ENCODE results near the gene CD151.
A peak's percentile ranks its signal among the peaks of the same experiment; 100 is the strongest.

Gene CD151

DNA sequence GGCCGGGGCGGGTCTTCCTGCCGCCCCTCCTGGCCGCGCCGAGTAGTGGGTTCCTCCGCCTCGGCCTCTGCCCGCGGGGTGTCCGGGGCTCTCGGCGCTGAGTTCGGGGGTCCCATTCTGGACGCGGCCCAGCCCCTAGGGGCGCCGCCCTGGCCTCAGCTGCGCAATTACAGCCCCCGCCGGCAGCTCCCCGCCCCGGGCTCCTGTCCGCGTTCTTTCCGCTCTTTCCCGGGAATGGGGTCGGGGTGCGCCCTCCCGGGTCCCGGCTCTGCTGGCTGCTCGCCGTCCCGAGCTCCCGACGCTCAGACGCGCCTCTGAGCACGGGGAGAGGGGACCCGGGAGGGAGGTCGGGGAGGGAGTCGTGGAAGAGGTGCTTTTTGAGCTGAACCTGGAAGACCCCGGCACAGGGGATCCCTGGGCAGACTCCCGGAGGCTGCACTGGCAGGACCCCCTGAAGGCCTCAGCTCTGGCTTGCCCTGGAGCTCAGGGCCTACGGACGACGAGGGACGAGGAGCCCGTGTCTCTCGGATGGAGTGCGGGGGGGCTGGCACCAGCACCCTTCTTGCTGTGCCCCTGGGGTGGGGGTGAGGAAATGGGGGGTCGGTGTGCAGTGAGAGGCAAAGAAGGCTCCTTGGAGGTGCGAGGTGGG is 10.5 kb downstream of the CD151 start:
- no peak for DNase-seq (ENCODE audit: low read depth in 2 of 2)

DNA sequence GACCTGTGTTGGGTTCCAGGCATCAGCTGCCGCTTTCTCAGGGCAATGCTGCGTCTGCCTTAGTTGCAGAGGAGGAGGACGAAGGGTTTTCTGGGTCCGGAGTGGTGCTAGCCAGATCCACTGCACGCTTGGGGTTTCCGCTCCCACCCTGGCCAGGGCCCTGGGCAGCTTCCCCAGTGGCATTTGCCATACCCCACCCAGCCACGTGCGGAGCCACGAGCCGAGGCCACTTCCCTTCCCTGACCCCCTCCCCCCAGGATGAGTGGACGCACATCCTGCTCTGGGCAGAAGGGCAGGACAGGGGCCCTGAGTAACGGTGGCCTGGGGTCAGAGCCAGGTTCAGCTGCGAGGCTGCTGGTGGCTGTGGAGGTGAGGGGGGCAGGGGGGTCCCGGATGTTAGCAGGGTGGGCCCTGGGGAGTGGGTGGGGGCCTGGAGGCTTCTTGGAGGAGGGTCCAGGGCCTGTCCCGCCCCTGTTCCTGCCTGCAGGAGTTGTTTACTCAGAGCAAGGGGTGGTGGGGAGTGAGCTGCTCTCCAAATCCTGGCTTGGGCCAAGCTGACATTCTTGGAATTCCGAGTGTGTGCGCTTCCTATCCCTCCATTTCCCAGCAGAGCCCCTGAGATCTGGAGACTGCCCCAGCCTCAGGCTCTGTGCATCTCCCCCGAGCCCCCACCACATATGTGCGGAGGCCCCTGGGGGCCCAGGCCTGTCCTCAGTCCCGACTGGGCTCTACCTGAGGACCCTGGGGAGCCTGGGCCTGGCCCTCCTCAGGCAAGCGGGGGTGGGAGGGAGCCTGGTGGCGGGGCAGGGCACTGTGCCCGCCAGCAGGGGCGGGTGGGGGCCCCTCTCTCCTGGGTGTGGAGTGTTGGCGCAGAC is 11.3 kb downstream of the CD151 start:
- no peak for DNase-seq (ENCODE audit: low read depth in 2 of 2)

DNA sequence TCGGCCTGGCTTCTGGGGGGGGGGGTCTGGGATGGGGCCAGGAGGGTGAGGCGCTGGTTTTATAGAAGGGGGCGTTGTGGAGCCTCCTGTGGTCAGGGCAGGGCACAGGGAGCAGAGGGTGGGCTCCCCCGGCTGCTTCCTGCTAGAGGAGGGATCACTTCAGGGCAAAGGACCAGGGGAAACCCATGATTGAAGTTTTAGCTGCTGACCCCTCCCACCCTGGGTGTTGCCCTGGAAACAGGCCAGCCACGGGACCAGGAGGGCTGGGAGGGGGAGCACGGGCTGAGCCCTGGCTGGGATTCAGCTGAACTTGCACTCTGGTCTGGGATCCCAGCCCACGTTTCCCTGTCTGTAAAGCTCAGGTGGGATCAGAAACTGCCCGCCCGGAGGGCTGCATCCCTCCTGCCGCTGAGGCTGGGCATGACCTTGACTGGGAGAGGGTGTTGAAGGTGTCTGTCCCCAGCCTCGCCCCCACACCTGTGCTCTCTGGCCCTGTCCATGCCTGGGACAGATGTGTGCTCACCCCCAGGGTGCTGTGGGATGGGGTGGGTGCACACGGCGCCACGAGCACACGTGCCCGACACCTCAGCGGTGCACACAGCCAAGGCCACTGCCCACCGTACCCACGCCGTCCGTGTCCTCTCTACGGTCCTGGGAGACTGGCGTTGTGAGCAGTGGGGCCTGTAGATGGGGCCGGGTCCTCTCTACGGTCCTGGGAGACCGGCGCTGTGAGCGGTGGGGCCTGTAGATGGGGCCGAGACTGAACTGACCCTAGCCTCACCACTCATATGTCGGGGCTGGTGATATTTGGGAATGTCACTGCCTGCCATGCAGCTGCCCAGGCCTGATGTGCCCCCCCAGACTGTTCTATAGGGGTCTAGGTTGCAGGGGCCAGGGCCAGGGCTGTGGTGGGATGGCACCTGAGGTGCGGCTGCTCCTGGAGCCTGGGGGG is 12.2 kb downstream of the CD151 start:
- DNase-seq (ENCODE audit: low read depth in 2 of 2): no peak

DNA sequence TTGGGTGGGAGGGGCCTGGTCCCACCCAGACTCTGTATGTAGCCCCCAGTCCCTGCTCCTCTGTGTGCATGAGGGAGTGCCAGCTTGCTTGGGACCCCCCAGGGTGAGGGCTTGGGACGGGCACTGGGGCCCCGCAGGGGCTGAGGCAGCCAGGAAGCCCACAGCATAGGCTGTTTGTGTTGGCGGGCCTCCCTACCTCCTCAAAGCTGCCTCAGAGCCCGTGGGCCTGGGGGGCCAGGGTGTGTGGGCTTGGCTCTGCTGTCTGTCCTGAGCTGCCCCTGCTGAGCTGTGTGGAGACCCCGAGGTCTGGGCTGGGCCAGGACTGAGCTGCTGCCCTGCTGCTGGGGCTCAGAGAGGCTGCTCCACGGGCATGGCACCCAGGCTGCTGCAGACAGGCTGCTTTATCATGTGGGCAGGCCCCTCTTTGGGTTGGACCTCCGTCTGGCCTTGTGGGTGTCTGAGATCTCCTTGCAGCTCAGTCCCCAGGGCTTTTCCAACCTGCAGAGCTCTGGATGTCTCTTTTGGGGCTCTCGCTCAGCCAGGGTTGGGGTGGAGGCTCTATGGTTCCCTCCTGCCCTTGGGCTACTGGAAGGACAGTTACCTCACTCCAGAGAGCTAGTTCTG is 13.2 kb downstream of the CD151 start:
- no peak for DNase-seq (ENCODE audit: low read depth in 2 of 2)

DNA sequence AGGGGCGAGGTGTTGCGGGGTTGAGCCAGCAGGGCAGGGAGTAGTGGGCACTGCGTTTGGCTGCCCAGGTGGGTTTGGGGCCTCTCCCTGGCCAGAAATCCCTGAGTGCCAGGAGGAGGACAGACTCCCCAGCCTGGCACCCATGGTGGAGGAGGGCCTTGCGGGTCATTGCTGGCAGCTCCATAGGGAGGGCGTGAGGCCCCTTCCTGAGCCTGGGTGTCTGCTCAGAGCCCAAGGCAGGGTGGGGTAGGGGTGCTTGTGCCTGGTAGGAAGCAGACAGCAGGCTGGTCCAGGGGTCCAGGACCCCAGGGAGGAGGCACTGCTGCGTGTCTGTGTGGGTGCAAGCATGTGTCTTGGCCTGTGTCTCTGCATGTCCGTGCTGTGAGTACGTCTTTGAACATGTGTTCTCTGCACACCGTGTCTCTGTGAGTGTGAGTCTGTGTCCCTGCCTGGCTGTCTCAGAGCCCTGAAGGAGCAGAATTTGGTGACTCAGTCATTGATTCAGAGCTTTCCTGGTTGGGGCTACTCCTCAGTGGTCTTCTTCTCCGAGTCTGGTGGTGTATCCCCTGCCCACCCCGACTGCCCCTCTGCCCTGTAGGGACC is 13.8 kb downstream of the CD151 start:
- no peak for DNase-seq (ENCODE audit: low read depth in 2 of 2)

DNA sequence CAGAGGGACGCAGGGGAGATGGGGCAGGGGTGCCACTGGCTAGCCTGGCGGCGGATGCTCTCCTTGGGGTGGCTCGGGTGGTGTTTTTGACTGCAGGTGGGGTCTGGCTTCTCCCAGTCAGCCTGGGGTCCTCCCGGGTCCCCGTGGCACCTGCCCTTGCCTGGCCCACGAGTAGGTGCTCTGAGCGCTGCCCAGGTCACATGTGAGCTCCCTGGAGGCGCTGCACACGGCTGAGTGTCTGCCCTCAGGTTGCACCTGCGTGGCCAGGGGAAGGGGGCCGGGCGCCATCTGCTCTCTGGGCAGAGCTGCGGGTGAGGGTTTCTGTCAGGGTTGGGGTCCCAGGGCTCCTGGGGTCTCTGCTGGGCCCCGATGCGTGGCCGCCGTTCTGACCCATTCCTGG is 15.1 kb downstream of the CD151 start:
- no peak for DNase-seq (ENCODE audit: low read depth in 2 of 2)

DNA sequence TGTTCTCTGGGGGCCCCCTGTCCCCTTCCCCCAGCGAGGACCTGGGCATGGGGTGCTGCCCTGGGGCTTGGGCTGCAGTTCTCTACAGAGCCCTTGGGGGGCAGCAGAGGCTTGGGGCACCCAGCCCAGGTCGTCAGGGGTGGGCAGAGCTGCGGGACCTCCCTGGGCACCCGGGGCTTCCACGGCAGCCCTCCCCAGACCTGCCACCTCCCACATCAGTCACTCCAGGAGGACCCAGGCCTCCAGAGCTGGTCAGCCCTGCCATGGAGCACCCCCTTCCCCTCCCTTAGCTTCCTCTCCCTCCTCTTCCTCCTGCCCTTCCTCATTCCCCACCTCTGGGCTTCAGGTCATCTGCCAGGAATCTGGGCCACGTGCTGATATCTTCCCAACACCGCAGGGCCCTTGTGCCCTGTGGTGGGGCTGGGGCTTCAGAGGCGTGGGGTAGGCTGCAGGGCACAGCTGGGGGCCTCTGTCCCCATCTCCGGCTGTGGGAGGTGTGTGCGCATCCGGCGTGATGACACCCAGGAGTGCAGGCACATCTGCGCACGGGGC is 15.7 kb downstream of the CD151 start:
- DNase-seq (ENCODE audit: low read depth in 2 of 2): peak; percentile 27 to 58

DNA sequence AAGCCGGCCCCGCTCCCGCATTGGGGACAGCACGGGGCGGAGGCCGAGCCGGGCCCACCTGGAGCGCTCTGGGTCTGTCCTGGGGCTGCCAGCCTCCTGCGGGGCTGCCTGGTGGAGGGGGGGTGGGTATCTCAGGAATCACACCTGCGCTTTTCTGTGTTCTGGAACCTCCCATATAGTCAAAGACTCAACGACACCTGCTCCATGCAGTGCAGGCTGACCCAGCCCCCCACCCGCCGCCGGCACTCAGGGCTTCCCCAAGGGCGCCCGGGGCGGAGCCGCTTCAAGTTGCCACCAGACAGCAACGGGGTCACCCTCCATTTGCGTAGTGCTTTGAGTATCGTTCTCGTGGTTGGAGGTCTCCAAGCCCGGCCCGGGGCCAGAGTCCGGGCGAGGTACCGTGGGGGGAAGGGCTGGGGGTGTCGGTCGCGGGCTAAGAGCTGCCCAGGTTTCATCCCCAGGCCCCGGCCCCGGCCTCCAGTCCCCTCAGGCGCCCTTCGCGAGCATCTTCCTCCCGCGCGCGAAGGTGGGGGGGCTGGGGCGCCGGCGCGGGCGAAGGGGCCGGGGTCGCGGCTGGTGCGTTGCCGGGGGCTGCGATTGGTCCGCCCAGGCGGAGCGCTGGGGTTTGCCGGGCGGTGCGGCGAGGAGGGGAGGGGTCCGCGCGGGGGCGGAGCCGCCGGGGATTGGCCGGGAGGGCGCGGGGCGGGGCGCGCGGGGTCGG is 16.5 kb downstream of the CD151 start:
- DNase-seq (ENCODE audit: low read depth in 2 of 2): no peak

DNA sequence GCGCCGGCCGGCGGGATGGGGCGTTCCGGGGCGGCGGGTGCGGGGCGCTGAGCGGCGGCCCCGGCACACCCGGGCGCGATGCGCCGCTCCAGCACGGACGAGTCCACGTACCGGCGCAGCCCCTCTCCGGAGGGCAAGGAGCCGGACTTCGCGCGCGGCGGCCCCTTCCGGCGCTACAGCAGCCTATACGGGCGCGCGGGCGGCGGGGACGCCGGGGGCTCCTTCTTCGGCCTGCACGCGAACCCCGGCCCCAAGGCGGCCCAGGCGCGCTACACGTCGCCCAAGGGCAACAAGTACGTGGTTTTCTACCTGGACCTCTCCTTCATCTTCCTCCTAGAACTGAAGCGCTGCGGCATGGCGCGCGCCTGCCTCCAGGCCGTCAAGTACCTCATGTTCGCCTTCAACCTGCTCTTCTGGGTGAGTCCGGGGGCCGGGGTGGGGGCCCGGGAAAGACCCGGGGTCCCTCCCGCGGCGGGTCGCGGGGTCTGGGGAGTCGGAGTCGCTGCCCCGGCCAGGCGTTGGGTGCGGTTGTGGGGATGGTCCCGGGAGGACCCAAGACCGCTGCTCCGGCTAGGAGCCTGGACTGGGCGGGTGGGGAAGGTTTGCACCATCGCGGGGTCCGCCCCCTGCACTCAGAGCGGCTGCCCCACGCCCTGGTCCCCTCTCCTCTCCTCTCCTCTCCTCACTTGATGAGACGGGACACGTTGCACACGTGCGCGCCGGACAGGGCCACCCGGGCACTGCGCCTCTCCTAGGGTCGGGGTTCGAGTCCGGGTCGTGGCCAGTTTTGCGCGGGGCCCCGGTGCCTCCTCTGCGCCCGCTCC is 17.4 kb downstream of the CD151 start:
- DNase-seq (ENCODE audit: low read depth in 2 of 2): no peak

DNA sequence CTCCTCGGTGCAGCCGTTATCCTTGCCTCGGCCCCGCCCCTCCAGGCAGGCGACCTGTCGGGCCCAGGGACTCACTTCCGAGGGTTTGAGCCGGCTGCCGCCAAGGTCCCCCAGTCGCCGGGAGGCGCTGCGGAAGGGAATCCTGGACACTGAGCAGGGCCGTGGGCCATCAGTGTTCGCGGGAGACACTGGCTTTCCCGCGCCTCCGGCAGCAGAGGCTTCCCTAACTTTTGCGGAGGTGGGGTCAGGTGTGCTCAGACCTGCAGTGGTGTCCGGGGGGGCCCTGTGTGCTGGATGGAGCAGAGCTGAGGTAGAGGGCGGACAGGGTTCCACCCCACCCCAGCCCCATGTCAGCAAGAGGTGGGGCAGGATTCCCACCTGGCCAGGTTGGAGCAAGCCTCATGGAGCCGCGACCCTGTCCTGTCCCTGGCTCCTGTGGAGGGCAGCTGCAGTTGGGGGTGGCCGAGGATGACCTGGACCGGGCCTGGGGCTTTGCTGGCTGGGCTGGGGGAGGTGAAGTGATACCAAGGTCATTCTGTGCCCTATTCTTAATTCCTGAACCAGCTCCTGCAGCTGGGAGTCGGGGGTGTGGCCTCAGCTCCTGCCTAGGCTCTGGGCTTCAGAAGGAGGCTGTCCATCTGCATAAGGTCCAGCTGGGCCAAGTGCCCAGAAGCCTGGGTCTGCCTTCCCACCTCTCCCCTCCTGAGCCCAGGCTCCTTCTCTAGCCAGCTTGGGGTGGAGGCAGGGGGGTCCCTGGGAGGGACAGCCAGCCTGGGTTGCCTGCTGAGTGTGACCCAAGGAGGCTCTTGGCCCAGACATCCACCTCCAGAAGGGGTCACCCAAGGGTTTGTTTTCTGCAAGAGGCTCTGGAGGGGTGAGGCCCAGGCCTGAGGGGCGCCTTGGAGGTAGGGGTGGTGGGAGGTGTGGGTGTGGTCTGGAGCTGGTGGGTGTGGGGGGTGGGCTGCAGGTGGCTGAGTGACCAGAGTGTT is 18.3 kb downstream of the CD151 start:
- no peak for DNase-seq (ENCODE audit: low read depth in 2 of 2)

DNA sequence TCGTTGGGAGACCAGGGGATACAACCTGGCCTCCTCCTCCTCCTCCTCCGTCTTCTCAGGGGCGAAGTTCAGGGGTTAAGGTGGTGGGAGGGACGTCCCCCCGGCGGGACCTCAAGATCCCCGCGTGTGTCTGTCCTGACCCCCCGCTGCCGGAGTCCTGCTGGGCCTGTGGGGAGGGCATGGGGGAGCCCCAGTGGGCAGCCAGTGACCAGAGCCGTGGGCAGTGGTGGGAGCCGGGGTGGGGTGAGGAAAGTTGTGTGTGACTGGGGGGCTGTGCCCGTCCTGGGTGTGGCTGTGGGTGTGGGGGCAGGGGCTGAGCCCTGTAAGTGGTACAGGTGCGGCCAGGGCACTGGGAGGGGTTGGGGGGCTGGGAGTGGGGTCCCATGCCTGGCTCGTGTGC is 20.0 kb downstream of the CD151 start:
- no peak for DNase-seq (ENCODE audit: low read depth in 2 of 2)

DNA sequence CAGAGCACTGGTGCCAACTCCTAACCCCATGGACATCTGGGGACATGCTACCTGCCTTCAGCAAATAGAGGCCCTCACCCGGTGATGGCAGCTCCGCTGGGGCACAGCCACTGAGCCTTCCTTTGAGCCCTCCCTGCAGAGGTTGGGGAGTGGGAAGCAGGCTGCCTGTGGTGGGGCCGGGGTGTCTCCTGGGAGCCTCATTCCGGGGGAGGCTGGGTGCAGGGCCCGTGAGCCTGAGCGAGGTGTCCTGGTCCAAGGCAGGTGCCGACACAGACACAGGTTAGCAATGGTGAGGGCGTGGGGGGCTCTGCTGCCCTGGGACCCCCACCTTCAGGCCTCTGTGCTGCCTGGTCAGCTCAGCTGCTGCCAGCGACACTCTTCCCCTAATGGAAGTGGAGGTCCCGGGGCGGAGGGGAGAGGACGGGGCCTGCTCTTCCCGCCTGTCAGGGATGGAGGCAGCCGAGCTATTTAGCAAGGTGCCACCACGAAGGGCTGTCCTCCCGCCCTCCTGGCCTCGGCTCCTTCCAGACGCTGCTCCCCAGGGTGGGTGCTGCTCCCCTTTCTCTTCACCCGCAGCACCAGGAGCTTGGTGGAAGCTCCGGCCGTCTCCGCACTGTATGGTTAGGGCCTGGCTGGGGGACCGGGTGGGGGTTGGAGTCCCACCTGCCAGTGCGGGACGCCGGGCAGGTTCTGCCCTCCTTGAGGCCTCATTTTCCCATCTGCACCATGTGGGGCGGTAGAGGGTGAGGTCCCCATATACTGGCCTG is 21.1 kb downstream of the CD151 start:
- no peak for DNase-seq (ENCODE audit: low read depth in 2 of 2)

DNA sequence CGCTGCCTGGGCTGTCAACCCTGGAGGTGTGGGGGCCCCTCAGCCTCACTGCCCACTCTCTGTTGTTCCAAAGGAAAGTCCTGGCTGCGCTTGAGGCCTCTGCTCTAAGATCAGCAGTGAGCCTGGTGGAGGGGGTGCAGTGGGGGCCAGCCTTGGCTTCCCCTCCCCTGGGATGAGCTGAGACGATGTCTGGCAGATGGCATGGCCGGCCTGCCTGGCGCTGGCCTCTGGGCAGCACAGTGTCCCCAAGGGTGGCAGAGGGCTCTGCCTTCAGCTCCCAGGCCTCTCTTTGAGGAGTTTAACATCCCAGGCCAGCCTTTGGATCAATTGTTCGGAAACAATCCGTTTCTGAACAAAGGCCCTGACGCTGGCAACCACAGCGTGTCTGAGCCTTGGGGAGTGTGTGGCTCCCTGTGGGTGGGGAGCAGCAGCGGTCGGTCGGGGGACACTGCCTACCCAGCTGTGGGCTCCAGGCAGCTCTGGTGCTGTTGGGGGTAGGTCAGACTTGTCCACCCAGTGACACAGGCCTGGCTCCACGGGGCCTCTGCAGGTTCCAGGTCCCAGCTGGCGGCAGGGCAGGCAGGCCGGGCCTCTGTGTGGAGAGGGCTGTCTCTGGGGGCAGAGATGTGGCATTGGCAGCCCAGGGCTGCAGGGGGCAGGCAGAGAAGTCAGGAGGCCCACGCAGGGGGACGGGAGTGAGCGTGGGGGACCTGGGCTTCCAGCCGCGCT is 22.0 kb downstream of the CD151 start:
- DNase-seq (ENCODE audit: low read depth in 2 of 2): no peak

DNA sequence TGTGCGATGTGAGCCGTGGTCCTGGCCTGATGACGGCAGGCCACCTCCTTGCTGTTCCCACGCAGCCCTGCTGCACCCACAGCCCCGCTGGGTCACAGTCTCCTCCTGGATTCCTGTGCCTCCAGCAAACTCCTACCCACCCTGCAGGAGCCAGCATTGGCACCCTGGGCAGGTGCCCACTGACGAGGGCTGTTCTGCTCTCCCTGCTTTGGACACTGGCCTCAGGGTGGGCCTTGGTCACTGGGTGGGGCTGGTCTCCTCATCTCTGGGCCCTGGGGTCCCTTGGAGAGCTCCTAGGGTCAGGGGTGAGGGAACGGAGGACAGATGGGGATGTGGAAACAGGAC is 22.6 kb downstream of the CD151 start:
- DNase-seq (ENCODE audit: low read depth in 2 of 2): no peak

DNA sequence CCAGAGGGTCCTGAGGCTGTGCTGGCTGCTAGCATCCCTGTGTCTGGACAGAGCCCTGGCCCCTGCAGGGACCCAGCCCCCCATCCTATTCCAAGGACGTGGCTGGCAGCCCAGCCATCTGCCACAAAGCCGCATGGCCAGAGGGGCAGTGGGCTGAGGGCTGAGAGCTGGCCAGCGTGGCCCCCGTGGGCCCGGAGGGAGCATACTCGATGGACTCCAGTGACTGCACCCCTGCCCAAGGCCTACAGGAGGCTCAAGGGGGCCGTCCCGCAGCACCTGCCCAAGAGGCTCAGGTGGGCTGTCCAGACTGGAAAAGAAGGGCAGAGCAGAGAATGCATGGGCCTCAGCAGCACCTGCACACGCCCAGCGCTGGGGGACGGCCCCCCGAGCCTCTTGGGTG is 23.0 kb downstream of the CD151 start:
- no peak for DNase-seq (ENCODE audit: low read depth in 2 of 2)

DNA sequence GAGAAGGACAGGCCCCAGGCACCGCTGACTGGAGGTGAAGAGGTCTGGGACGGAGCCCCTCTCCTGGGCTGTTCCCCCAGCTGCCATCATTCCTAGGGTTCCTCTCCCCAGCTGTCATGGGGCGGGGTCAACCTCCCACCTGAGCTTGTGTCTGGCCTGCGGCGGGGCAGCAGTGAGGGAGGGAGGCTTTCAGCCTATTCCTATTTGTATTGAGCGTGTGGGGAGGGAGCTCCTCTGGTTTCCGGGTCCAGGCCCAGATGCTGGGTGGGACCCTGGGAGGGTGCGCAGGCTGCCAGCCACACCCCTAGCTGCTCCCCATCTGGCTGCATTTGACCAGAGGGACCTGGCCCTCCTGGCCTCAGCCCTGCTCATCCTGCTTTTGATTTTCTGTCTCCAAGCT is 23.6 kb downstream of the CD151 start:
- no peak for DNase-seq (ENCODE audit: low read depth in 2 of 2)

All from stimulated activated CD4-positive, alpha-beta T cell treated with anti-CD3 and anti-CD28 coated beads, Interleukin-1b, Interleukin-23, amount 100 ng/mL, for 1 hour (primary cell).